Activated B cell treated with CpG ODN at 0.5 μM for 24 hours (primary cell): ENCODE results near the gene UXS1. TPM values are rescaled to one million over a fixed set of nuclear protein-coding genes. Genes with fewer than 3 reads are reported as not detected.

ENCODE experiments used
- ATAC-seq: fragments of 200-7000 bp; cut with Tn5 transposase; one replicate; pipeline ENCODE4 v1.10.0; 2021; ENCODE audit warnings: low read depth, mild to moderate bottlenecking, moderate library complexity
- CTCF ChIA-PET: fragments of 350-600 bp; sonication (Branson Sonifier 250); formaldehyde crosslinking; loops from one replicate; lab custom pipeline; 2021; ENCODE audit warnings: antibody characterized with exemption; lab: Charles Lee
- POLR2A ChIA-PET: fragments of 350-600 bp; sonication (Branson Sonifier 250); formaldehyde crosslinking; loops from one replicate; lab custom pipeline; 2021; ENCODE audit warnings: antibody characterized with exemption; lab: Charles Lee
- DNase-seq: peaks from one replicate; pipeline ENCODE4 v3.0.0; 2022
- H3K27ac Mint-ChIP-seq: one replicate; pipeline ENCODE4 v1.8.0; 2020; ENCODE audit warnings: mixed read lengths
- H3K27me3 Mint-ChIP-seq: one replicate; pipeline ENCODE4 v1.8.0; 2021; ENCODE audit warnings: mixed read lengths
- H3K36me3 Mint-ChIP-seq: one replicate; pipeline ENCODE4 v1.8.0; 2021; ENCODE audit warnings: low read depth, mixed read lengths
- H3K4me1 Mint-ChIP-seq: one replicate; pipeline ENCODE4 v1.8.0; 2021; ENCODE audit warnings: mixed read lengths
- H3K4me3 Mint-ChIP-seq: one replicate; pipeline ENCODE4 v1.8.0; 2020; ENCODE audit warnings: mild to moderate bottlenecking, mixed read lengths
- H3K9me3 Mint-ChIP-seq: one replicate; pipeline ENCODE4 v1.8.0; 2020; ENCODE audit warnings: mixed read lengths
- intact Hi-C: fragments of 100-400 bp; cut with micrococcal nuclease; formaldehyde crosslinking; loops from one replicate; pipeline ENCODE4 v1.15.1; 2024
- total RNA-seq: library from RNA; stranded (reverse); gene quantifications from 2 replicates; pipeline ENCODE4 v1.2.3, GENCODE V29; 2022
- TF ChIP-seq, protein P1 (sequence below): fragments of 200-600 bp; IDR thresholded peaks from one replicate; pipeline ENCODE4 v1.8.0; 2022; ENCODE audit warnings: antibody characterized with exemption, mild to moderate bottlenecking

Gene UXS1
- total RNA-seq, 1 donor from 2014 or later, result 24.2 TPM

GRCh38 chr2:106062627-106063026, 131.5 kb downstream of the UXS1 start:
- TF ChIP-seq, protein P1, sequence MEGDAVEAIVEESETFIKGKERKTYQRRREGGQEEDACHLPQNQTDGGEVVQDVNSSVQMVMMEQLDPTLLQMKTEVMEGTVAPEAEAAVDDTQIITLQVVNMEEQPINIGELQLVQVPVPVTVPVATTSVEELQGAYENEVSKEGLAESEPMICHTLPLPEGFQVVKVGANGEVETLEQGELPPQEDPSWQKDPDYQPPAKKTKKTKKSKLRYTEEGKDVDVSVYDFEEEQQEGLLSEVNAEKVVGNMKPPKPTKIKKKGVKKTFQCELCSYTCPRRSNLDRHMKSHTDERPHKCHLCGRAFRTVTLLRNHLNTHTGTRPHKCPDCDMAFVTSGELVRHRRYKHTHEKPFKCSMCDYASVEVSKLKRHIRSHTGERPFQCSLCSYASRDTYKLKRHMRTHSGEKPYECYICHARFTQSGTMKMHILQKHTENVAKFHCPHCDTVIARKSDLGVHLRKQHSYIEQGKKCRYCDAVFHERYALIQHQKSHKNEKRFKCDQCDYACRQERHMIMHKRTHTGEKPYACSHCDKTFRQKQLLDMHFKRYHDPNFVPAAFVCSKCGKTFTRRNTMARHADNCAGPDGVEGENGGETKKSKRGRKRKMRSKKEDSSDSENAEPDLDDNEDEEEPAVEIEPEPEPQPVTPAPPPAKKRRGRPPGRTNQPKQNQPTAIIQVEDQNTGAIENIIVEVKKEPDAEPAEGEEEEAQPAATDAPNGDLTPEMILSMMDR, result no peak
- POLR2A ChIA-PET, result no interaction called here
- H3K27me3 Mint-ChIP-seq, result peaks cover 28% of the 10 kb centered on the region
- CTCF ChIA-PET, result no interaction called here
- no peaks in the 10 kb centered on the region for H3K36me3 Mint-ChIP-seq
- H3K4me3 Mint-ChIP-seq, result no peak overlapping the region
- ATAC-seq (no peak), DNase-seq (no peak)
- no peak overlapping the region for H3K27ac Mint-ChIP-seq
- intact Hi-C loops, result no loop called here
- H3K4me1 Mint-ChIP-seq, result peaks cover 10% of the 10 kb centered on the region
- no peaks in the 10 kb centered on the region for H3K9me3 Mint-ChIP-seq

GRCh38 chr2:106061611-106062349, 132.3 kb downstream of the UXS1 start:
- ATAC-seq, result no peak
- POLR2A ChIA-PET, result no interaction called here

DNA sequence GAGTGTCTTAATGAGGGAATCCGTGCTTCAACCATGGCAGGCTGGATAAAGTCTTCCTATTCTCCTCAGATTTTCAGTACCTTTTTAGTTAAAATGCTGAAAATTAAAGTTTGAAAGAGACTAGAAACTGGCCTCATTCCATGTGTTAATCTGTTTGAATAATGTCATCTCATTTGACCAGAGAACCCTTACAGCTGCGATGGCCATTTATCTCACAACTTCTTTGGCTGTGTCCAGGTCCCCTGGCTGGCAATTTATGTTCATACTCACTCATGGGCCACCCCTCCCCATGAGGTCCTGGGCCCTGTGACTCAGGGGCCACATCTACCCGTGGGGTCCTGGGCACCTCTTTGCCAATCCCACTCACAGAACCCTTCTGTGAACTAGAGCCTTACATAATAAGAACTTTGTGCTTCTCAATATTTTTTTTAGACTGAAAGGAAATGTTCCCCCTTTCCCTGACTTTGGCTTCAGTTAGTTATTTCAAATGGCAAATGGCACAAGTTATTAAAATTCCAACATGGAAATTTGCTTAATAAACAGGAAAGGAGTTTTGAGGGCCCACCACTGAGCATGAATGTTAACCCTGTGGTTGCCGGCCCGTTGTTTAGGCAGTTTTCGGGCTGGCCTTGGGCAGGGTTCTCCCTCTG, 134.6 kb downstream of the UXS1 start:
- no peak for DNase-seq
- intact Hi-C loops, result no loop called here
- H3K27ac Mint-ChIP-seq, result no peak overlapping the region
- ATAC-seq, result no peak
- no peak overlapping the region for H3K4me3 Mint-ChIP-seq
- no peaks in the 10 kb centered on the region for H3K36me3 Mint-ChIP-seq
- ChIA-PET POLR2A (no interaction called here), CTCF (no interaction called here)
- H3K4me1 Mint-ChIP-seq, result peaks cover 4% of the 10 kb centered on the region
- H3K27me3 Mint-ChIP-seq, result peaks cover 7% of the 10 kb centered on the region
- TF ChIP-seq, protein P1, result no peak
- H3K9me3 Mint-ChIP-seq, result no peaks in the 10 kb centered on the region

More at GRCh38 chr2:106061611-106062349, 132.3 kb downstream of the UXS1 start:
- H3K36me3 Mint-ChIP-seq, result no peaks in the 10 kb centered on the region
- TF ChIP-seq, protein P1, result no peak
- CTCF ChIA-PET, result no interaction called here
- intact Hi-C loops, result no loop called here
- no peak overlapping the region for H3K27ac Mint-ChIP-seq
- H3K4me1 Mint-ChIP-seq, result peaks cover 15% of the 10 kb centered on the region
- peaks cover 25% of the 10 kb centered on the region for H3K27me3 Mint-ChIP-seq
- DNase-seq, result no peak
- no peaks in the 10 kb centered on the region for H3K9me3 Mint-ChIP-seq
- H3K4me3 Mint-ChIP-seq, result no peak overlapping the region

DNA sequence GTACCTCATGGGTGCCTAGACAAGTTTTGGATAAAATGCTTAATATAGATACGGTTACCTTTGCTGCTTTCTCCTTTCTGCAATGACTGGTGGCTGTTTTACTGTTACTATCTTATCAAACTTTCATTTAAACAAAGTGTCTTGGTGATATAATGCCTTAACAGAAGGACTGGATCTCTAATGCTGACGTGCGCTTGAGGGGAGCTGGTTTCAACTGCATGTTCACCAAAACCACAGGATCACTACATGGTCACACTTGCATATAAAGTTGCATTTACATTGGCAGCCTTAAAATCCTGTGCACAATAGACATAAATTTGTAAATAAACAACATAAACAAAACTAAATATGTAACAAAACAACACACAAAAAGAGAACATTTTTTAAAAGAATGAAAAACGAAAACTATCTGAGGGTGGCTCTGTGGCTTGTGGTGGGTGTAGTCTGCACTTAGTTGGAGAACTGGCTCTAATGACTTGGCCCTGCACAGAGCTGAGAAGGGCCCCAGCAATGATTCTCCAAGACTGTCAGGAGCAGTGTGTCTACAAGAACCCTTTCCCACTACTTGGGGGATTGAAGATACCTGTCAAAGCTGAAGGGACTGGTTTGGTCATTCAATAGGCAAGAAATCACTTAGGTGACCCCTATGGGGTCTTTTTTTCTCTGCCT, 135.5 kb downstream of the UXS1 start:
- ChIA-PET CTCF (no interaction called here), POLR2A (no interaction called here)
- TF ChIP-seq, protein P1, result no peak
- peaks cover 5% of the 10 kb centered on the region for H3K4me1 Mint-ChIP-seq
- no peak for ATAC-seq
- no peak overlapping the region for H3K27ac Mint-ChIP-seq
- no peaks in the 10 kb centered on the region for H3K36me3 Mint-ChIP-seq
- H3K27me3 Mint-ChIP-seq, result no peaks in the 10 kb centered on the region
- H3K4me3 Mint-ChIP-seq, result no peak overlapping the region
- intact Hi-C loops, result no loop called here
- no peak for DNase-seq
- no peaks in the 10 kb centered on the region for H3K9me3 Mint-ChIP-seq

GRCh38 chr2:106057206-106057605, 136.9 kb downstream of the UXS1 start:
- DNase-seq (no peak), ATAC-seq (no peak)
- H3K36me3 Mint-ChIP-seq, result no peaks in the 10 kb centered on the region
- peaks cover 11% of the 10 kb centered on the region for H3K4me1 Mint-ChIP-seq
- intact Hi-C loops, result no loop called here
- H3K27ac Mint-ChIP-seq, result no peak overlapping the region
- TF ChIP-seq, protein P1, result no peak
- no peak overlapping the region for H3K4me3 Mint-ChIP-seq
- no peaks in the 10 kb centered on the region for H3K27me3 Mint-ChIP-seq
- no peaks in the 10 kb centered on the region for H3K9me3 Mint-ChIP-seq
- POLR2A ChIA-PET, result no interaction called here
- CTCF ChIA-PET, result no interaction called here
